ENCODE measurements around the gene MYORG. TPM values are rescaled to one million over a fixed set of nuclear protein-coding genes. Genes with fewer than 3 reads are reported as not detected.

The MYORG gene
- total and polyA plus RNA-seq, 9 donors, result 0.60 to 7.8 (median 1.2) TPM

- intact Hi-C loops (cut with DNase I), result loop anchor here in 2 of 4 donors (10.0 kb wide), 1 partner anchor 269 kb away; no protein-coding TSS in a partner anchor
- H3K36me3 ChIP-seq, result no peaks in the 10 kb centered on the region
- no peaks in the 10 kb centered on the region for H3K9me3 ChIP-seq
- TF ChIP-seq, protein P1, sequence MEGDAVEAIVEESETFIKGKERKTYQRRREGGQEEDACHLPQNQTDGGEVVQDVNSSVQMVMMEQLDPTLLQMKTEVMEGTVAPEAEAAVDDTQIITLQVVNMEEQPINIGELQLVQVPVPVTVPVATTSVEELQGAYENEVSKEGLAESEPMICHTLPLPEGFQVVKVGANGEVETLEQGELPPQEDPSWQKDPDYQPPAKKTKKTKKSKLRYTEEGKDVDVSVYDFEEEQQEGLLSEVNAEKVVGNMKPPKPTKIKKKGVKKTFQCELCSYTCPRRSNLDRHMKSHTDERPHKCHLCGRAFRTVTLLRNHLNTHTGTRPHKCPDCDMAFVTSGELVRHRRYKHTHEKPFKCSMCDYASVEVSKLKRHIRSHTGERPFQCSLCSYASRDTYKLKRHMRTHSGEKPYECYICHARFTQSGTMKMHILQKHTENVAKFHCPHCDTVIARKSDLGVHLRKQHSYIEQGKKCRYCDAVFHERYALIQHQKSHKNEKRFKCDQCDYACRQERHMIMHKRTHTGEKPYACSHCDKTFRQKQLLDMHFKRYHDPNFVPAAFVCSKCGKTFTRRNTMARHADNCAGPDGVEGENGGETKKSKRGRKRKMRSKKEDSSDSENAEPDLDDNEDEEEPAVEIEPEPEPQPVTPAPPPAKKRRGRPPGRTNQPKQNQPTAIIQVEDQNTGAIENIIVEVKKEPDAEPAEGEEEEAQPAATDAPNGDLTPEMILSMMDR (IDR thresholded peaks at IDR 0.05), result no peak
- TF ChIP-seq POLR2A (IDR thresholded peaks at IDR 0.05) (no peak), EP300 (IDR thresholded peaks at IDR 0.05) (no peak)
- H3K27ac ChIP-seq, result no peak overlapping the region
- H3K4me1 ChIP-seq (ENCODE audit: insufficient read depth), result no peaks in the 10 kb centered on the region
- WGBS, 3 donors, result 87 to 90% (median 89%) methylated on average over 4 of the region's 4 CpGs
- no peak overlapping the region for H3K4me3 ChIP-seq
- no peaks in the 10 kb centered on the region for H3K27me3 ChIP-seq
- no peak for DNase-seq
Observed at GRCh38 chr9:34335376-34335775, 41.3 kb downstream of the MYORG start.

GRCh38 chr9:34334916-34335315, 41.8 kb downstream of the MYORG start:
- H3K27ac ChIP-seq, result no peak overlapping the region

DNA sequence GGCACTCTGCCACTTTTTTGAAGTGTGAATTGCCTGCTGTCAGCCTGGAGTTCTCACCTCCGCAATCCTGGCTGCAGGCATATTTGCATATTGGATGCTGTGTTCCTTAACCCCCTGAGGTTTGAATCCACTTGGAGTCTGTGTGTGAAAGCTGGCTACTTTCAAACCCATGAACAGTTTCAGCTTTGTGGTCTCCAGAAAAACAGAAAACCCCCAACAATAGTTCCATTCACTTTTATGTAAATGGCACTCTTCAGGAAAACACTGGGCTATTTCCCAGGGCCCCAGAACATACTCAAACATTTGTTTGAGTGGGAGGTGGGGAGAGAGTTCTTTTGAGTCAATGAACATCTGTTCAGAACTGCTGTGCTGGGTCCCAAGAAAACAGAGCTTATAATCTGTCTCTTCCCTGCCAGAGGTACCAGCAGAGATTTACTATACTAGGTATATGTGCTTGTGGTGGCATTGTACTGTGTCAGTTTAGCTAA, 42.3 kb downstream of the MYORG start:
- intact Hi-C loops (cut with DNase I), result loop anchor here in 3 of 4 donors (5.0 to 10.0 kb wide), 2 partner anchors 43 to 270 kb away; partner anchors contain the start of gene MYORG (in 1 of the 3)
- WGBS, 3 donors, result 36 to 56% (median 50%) methylated on average over 1 of the region's 1 CpG
- no peak for TF ChIP-seq POLR2A (IDR thresholded peaks at IDR 0.05)
- DNase-seq, result no peak
- no peak overlapping the region for H3K27ac ChIP-seq
- no peak overlapping the region for H3K4me3 ChIP-seq
- no peaks in the 10 kb centered on the region for H3K4me1 ChIP-seq (ENCODE audit: insufficient read depth)
- no peaks in the 10 kb centered on the region for H3K27me3 ChIP-seq
- no peaks in the 10 kb centered on the region for H3K9me3 ChIP-seq
- H3K36me3 ChIP-seq, result no peaks in the 10 kb centered on the region

More at GRCh38 chr9:34334916-34335315, 41.8 kb downstream of the MYORG start:
- WGBS, 3 donors, result 74 to 80% (median 78%) methylated on average over 2 of the region's 2 CpGs
- TF ChIP-seq, protein P1 (IDR thresholded peaks at IDR 0.05), result no peak
- intact Hi-C loops (cut with DNase I), result loop anchor here in 3 of 4 donors (5.0 to 10.0 kb wide), 2 partner anchors 42 to 270 kb away; partner anchors contain the start of gene MYORG (in 1 of the 3)
- Histone ChIP-seq H3K4me1 (ENCODE audit: insufficient read depth) (no peaks in the 10 kb centered on the region), H3K27me3 (no peaks in the 10 kb centered on the region), H3K9me3 (no peaks in the 10 kb centered on the region), H3K36me3 (no peaks in the 10 kb centered on the region), H3K4me3 (no peak overlapping the region)
- DNase-seq, result no peak

DNA sequence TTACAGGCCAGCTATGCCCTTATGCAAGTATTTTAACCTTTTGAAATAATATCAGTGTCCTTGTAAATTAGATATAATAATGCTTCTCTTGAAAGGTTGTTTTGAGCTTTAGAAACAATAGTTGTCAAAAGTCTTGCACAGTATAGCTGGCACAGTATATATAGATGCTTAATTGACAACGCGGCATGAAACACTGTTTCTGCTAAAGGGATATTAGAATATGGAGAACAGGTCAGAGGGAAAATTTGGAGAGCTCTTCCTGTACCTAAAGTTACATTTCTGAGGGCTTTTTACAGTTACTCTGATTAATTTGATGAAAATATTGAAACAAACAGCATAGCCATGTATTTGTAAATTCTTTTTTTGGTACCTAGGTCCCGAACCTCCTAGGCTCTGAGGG, 42.9 kb downstream of the MYORG start:
- no peaks in the 10 kb centered on the region for H3K9me3 ChIP-seq
- WGBS, 3 donors, result 41 to 65% (median 52%) methylated on average over 3 of the region's 3 CpGs
- TF ChIP-seq POLR2A (IDR thresholded peaks at IDR 0.05) (no peak), EP300 (IDR thresholded peaks at IDR 0.05) (no peak)
- TF ChIP-seq, protein P1 (IDR thresholded peaks at IDR 0.05), result no peak
- H3K27me3 ChIP-seq, result no peaks in the 10 kb centered on the region
- H3K4me1 ChIP-seq (ENCODE audit: insufficient read depth), result no peaks in the 10 kb centered on the region
- H3K36me3 ChIP-seq, result no peaks in the 10 kb centered on the region
- no peak overlapping the region for H3K27ac ChIP-seq
- intact Hi-C loops (cut with DNase I), result loop anchor here (2.0 to 10.0 kb wide), 3 partner anchors 43 to 271 kb away; partner anchors contain the start of gene MYORG (in 1 of the 4)
- no peak overlapping the region for H3K4me3 ChIP-seq
- DNase-seq, result no peak
